ENCODE results near the gene NANOS1.
"Not testable (repeated sequence)": the region's sequence is repeated elsewhere in the genome, so short reads cannot be mapped to it uniquely, and the experiment has no call there.

The NANOS1 gene

DNA sequence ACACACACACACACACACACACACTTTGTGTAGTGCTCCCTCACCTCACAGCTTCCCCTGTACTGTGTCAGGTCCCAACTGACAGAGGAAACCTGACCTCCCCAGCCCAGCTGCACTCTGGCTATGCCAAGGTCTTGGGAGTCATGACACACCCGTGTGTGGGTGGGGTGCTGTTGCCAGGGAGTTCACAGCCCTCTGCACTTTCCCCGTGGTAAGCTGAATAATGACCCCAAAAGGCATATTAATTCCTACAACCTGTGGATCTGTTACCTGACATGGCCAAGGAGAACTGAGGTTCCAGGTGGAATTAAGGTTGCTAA lies 8.9 kb upstream of the NANOS1 start:
- no peak for DNase-seq

DNA sequence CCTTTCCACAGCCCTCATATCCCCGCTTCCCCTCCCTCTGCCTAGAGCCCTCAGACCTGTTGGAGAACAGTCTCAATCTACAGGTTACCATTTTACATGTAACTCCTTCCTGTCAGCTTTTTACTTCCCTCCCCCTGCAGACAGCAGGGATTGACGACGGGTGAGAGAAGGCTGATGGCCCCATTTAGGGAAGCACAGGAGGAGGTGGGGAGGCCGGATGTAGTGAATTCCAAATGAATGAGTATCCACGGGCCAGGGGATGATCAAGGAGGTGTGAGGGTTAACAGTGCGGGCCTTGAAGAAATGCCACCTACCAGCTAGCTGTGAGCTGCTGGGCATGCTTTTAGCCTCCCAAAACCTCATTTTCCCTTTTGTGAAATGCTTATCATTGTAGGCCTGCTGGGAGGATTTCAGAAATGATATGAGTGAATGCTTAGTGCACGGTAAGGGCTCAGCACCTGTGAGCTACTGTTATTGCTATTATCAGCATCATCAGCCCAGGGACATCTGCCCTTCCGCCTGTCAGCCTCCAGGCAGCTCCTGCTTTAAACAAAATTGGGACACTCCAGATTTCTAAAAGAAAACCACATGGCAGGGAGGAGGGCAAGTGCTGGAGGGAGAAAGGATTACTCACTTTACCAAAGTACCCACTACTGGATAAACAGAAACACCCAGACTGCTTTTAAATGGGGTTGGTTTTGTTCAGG lies 6.5 kb upstream of the NANOS1 start:
- no peak for DNase-seq

DNA sequence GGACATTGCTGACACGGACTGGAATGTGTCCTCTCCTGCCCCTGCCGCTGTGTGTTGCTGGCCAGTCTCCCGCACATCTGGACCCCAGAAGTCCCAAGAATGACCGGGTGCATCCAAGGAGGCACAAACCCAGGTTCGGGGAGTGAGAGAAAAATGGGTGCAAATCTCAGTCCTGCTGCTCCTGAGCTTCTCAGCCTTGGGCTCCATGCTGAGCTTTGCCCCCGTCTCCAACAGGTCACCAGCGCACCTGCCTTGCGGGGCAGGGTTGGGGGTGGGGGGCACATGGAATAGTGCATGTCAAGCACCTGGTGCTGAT lies 6.0 kb upstream of the NANOS1 start:
- no peak for DNase-seq

DNA sequence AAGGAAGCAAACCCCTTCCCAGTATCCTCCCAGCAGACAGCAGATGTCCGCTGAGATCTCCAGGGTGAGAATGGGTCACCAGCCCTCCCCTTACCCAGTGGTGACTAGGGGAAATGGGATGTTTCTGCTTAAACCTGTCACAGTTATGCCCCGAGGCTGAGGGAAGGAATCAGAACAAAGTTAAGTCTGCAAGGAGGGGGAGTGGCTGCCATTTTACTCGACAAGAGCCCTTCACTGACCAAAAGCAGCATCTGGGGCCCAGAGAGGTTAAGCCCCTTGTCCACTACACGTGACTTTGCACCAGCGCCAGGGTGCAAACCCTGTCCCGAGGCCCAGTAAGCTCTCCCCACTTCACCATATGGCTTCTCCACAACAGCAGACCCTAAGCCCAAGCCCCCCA lies 4.6 kb upstream of the NANOS1 start:
- no peak for DNase-seq

DNA sequence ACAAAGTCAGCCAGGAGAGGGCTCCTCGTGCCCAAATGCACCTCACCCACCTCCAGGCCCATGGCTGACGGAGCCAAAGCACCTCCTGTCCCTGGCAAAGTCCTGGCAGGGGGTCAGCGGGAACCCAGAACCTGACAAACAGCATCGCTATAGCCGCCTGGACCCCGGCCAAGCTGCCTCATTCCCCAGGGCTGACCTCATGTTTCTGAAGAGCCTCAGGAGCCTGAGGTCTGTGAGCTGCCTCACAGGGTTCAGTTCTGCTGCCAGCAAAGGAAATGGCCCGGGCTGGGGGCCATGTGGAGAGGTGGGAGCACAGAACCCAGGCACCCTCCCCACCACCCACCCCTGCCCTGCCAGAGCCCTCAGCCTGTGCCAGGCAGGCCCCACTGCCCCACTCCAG lies 4.2 kb upstream of the NANOS1 start:
- DNase-seq, result no peak

DNA sequence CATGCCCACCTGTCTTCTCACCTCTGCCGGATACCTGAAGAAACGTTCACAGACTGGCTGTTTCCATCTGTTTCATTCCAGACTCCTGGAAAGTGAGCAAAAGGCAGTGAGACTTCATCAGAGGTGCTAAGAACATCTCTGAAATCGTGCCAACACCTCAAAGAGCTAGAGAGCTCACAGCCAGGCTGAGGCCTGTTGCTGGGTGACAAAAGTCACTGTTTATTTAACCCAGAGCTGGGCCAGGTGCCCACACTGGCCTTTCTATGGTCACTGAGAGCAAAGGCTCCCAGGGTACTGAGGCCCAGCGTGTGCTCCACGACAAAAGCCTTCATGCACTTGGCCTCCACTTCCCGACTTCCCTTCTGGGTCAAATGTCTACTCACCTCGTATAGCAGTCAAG lies 3.7 kb upstream of the NANOS1 start:
- no peak for DNase-seq

DNA sequence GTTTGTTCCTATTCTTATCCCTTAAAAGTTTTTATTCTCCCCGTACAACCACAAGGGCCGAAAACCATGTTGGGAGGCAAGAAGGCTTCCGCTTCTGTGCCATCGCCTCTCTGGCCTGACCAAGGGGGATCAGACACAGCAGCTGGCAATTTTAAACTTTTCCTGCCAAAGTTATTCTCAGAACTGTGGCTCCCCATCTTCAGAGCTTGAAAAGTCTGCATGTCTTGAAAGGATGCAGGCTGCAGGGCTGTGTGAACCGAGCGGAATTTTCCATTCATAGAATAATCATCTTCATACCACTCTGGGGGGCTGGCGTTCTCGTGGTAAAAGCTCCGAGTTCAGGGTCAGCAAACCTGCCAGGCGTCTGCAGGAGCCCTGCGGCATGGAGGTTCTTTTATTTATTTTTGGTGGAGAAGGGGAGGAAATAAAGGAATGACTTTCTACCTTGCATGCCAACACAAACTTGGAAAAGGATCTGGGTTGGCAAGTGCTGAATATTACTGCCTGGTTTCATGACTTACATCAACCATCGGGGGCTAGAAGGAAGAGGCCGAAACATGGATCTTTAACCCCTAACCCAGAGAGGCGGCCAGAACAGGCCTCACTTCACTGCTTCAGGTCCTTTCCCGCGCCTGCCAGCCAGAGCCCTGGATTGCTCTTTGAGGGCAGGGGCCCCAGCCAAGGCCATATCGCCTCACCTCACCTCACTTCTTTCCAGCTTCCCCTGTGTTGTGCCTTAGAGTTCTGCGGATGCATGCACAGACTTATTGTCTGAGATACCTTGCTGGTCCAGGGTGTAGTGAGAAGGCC lies 3.0 kb upstream of the NANOS1 start:
- DNase-seq, result no peak

DNA sequence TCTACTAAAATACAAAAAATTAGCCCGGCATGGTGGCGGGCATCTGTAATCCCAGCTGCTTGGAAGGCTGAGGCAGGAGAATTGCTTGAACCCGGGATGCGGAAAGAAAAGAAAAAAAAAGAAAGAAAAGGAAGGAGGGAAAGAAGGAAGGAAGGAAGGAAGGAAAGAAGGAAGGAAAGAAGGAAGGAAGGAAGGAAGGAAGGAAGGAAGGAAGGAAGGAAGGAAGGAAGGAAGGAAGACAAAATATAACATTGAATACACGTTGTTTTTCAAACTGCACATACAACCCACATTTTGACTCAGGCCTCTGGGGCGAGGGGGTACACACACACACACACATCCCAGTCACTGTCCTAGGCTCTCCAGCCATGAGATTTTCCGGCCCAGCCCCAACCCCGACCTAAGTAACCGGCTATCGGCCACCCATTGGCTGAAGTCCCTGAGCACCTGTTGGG lies 1.0 kb upstream of the NANOS1 start:
- not testable (repeated sequence) for DNase-seq

DNA sequence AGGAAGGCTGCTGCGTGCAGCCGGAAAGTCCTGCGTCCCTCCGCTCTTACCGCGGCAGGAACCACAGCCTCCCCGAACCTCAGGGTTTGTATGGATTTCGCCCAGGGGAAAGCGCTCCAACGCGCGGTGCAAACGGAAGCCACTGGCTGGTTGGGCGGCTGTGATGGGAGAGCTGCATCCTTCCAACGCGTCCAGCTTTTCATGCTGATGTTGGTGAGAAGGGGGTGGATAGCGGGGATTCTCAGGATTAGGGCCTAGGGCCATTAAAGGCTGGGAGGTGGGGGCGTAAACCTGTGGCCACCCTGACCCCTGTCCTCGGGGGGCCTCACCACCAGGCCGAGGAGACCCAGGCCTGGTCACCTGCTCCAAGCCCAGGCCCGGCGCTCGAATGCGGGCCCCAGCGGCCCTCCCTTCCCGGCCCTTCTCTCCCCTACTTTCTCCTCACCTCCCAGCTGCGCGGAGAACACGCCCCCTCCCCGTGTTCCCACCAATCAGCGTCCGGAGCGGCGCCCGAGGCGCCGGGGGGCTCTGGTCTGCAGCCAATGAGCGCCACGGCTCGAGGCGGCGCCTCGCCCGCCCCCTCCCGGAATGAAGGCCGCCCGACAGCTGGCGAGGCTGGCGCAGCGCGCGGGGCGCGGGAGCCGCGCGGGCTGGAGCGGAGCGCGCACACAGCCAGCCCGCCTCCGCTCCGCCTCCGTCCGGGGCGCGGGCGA lies 458 bp upstream of the NANOS1 start:
- peak; percentile 81 to 89 for DNase-seq

DNA sequence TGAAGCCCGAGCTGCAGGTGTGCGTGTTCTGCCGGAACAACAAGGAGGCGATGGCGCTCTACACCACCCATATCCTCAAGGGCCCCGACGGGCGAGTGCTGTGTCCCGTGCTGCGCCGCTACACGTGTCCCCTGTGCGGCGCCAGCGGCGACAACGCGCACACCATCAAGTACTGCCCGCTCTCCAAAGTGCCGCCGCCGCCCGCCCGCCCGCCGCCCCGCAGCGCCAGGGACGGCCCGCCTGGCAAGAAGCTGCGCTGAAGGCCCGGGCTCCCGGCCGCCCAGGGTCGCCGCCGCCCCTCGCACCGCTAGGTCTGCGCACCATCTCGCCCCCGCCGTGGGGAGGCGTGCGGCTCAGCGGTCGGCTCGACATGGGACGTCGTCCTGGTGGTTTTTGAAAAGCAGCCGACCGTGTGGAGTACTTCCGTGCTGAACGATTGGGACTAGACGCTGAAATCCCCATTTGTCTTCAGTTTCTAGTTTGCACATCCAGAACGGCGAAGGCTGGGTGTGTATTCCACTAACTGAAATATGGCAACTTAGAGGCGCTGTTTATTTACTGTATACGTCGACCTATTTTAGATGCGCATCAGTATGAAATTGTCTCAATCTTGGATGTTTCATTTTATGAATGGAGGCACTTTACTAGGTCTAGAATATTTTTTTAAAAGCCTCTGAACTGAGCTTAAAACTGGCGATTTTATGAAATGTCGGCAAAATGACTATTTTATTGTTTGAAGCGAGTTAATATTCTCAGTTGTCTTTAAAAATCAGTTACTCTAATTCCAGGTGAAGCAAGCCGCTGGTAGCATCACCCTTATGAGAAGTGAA lies 1.1 kb downstream of the NANOS1 start:
- DNase-seq, result peak; percentile 34 to 54

DNA sequence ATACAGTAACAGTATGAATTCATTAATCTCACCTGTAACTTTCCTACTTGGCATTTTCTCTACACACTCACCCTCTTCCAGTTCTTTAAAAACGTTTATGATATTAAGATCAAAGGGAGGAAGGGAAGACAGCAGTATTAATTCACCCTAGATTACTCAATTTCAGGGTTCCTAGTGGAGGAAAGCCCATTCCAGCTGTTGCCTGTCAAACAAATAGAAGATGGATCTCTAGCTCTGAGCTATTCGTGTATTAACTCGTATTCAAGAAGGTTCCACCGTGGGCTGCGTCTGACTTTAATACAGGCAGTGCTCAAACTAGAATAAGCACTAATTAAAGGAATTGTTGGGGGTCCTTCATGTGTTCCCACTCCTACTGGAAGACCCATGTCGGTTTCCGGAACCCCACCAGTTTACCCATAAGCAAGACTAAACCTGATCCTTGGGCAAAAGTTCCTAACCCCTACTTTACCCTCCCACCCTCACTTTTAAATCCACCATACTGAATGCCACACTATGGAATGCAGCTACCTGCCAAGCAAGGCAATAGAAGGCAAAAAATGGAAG lies 2.1 kb downstream of the NANOS1 start:
- no peak for DNase-seq

DNA sequence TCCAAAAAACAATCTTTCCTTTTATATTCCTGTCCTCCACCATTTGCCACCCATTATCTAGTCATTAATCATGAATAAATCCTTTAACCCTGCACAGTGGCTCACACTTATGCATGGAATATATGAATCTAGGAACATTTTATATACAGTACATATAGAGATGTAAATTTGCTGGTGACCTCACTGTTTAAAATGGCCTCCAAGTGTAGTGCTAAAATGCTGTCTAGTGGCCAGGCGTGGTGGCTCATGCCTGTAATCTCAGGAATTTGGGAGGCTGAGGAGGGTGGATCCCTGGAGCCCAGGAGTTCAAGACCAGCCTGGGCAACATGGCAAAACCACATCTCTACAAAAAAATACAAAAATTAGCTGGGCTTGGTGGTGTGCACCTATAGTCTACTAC lies 9.6 kb downstream of the NANOS1 start:
- no peak for DNase-seq

DNA sequence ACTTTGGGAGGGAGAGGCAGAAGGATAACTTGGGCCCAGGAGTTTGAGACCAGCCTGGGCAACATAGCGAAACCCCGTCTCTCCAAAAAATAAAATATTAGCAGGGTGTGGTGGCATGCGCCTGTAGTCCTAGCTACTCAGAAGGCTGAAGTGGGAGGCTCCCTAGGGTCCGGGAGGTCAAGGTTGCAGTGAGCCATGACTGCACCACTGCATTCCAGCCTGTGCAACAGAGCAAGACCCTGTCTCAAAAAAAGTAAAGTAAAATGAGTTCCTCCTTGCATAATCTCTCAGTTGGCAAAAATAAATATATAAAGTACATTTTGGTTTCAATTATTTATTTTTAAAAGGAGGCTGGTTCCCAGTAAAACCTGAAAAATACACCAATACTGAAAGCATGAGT lies 11.8 kb downstream of the NANOS1 start:
- no peak for DNase-seq

DNA sequence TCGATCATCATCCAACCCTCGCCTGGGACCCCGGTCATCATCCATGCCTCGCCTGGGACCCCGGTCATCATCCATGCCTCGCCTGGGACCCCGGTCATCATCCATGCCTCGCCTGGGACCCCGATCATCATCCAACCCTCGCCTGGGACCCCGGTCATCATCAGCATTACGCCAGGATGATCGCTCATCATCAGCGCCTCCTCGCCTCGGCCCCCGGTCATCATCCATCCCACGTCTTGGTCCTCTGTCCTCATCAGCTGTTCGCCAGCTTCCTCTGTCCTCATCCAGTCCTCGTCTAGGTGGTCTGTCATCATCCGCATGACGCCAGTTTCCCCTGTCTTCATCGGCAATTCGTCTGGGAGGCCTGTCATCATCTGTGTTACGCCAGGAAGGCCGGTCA lies 12.7 kb downstream of the NANOS1 start:
- no peak for DNase-seq

DNA sequence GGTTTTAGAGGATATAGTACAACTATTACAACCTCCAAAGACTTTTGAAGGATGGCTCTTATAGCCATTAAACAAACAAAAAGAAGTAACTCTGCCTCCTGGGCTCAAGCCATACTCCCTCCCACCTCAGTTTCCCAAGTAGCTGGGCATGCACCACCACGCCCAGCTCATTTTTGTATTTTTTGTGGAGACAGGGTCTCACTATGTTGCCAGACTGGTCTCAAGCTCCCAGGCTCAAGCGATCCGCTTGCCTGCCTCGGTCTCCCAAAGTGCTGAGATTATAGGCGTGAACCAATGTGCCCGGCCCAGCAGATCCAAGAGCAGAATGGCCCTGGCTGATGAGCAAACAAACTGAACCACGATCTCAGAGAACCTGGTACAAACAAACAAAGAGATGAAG lies 16.0 kb downstream of the NANOS1 start:
- DNase-seq, result no peak

DNA sequence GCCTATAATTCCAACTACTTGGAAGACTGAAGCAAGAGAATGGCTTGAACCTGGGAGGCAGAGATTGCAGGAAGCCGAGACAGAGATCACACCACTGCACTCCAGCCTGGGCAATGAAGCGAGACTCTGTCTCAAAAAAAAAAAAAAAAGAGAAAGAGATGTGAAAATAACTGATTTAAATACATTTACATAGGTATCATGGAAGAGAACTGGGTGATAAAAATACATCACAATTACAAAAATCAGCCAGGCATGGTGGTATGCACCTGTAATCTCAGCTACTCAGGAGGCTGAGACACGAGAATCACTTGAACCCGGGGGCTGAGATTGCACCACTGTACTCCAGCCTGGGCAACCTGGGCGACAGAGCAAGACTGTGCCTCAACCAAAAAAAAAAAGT lies 19.8 kb downstream of the NANOS1 start:
- DNase-seq, result no peak

DNA sequence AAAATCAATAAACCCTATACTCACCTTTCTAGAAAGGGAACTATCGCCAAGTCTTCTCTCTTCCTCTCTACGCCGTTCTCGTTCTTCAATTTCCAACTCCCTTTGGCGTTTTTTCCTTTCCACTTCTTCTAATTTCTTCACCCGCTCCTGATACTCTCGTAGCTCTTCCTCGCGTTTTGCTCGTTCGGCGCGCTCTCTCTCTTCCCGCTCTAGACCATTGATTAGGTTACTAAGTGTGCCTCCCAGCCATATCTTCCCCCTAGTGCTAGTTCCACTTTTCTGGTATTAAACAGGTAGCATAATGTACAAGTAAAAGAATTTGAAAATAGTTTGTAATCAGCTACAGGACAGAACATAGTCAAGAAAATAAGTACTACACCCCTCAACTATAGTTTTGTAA lies 20.3 kb downstream of the NANOS1 start:
- DNase-seq, result no peak

DNA sequence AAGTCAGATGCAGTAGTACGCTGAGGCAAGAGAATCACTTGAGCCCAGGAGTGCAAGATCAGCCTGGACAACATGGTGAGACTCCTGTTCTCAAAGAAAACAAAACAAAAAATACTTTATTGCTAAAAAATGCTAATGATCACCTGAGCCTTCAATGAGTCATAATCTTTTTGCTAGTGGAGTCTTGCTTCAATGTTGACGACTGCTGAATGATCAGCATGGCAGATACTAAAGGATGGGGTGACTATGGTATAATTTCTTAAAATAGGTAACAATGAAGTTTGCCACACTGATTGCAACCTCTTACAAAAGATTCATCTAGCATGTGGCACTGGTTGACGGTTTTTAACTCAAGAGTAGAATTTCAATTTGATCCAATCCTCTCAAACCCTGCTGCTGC lies 22.3 kb downstream of the NANOS1 start:
- no peak for DNase-seq

DNA sequence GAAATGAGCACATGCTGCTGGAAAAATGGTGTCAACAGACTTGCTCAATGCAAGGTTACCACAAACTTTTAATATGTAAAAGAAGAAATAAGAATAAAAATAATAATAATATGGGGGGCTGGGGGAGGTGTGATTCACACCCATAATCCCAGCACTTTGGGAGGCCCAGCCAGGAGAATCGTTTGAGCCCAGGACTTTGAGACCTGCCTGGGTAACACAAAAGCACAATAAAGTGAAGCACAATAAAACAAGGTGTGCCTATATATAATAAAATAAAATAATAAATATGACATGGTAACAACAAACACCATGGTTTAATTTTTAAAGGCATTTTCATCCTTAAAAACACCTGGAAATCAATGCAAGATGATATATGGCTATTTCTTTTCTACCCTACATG lies 26.0 kb downstream of the NANOS1 start:
- DNase-seq, result no peak

DNA sequence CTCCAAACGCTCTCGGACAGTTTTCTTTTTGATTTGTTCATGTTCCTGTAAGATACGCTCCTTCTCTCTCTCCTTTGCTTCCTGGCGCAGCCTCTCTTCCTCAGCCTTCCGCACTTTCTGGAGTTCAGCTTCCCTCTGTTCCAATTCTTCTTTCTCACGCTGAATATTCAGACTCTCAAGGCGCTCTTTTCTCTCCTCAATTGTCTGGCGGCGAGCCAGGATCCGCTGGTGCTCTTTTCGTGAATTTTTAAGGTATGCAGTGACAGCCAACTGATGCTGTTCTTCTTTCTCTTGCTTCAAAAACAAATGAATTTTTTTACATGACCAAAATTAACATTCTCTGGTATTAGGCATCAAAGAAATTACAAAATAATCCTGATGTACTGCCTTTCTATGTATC lies 28.5 kb downstream of the NANOS1 start:
- no peak for DNase-seq

DNA sequence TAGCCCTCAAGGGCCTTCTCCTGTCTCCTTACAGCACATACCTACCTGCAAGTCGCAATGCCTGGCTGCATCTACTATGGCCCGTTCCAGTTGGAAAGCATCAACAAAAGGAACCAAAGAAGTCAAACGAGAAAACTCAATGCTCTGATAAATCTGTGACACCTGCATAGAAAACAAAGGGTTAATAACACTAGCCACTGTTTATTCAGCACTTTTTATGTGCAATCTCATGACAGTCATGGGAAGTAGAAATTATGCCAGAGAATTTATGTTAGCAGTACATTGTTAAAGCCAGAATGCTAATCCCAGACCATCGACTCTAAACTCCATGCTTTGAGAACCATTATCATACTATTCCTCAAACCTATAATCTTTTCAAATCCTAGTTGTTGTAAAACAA lies 30.0 kb downstream of the NANOS1 start:
- DNase-seq, result no peak

DNA sequence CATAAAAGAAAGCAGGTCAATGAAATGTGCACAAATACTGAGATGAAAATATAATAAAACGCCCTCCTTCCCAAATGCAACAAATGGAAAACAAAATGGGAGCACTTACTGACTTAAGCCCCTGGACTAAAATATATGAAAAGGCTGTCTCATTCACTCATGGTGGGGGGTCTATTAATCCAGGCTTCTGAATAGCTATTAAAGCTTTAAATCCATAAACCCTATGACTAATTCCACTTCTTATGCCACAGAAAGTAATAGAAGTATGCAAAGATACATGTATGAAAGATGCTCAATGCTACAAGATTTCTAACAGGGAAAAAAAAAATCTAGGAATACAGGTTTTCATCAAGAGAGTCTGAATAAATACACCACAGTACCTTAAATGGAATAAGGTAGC lies 30.6 kb downstream of the NANOS1 start:
- DNase-seq, result no peak

DNA sequence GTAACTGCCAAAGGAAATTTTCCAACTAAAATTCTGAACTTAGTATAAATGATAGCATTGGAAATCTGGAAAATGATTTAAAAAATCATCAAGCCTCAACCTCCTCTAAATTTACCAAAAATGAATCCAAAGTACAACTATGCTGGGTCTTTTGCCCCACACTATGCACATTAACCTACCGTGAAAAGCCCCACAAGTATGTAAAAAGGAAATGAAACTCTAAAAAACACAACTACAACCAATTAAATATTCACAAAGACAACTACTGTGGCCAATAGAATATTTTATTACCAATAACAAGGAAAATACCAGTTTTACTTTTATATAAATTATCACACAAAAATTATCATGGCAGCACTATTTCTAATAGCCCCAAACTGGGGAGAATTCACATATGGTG lies 31.8 kb downstream of the NANOS1 start:
- no peak for DNase-seq

Data from CD4-positive, alpha-beta T cell treated with Interferon alpha-2 for 1 hour (primary cell).